ENCODE data around the gene LHX4.
"Not testable (repeated sequence)": the region's sequence is repeated elsewhere in the genome, so short reads cannot be mapped to it uniquely, and the experiment has no call there.

The LHX4 gene

GRCh38 chr1:180196436-180197003 lies 33.5 kb upstream of the LHX4 start:
- no peak for DNase-seq

DNA sequence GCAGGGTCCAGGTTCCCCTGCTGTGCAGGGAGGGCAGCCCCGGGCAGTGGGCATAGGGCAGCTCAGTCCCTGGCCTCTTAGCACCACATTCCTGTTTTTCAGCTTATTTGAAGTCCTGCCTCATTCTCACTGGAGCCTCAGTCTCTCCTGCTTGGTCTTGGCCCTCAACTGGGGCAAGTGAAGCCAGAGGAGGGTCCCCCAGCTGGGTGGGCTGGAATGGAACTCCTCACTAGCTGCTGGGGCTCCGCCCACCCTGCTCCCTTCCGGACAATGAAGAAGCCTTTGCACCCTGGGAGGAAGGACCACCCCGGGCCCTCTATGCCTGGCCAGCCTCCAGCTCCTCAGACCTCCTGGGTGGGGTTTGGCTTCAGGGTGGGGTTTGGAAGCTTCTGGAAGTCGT lies 32.8 kb upstream of the LHX4 start:
- no peak for DNase-seq

- DNase-seq = no peak
Observed at GRCh38 chr1:180198196-180198595, 31.9 kb upstream of the LHX4 start.

- no peak for DNase-seq
Observed at GRCh38 chr1:180198611-180199010, 31.5 kb upstream of the LHX4 start.

DNA sequence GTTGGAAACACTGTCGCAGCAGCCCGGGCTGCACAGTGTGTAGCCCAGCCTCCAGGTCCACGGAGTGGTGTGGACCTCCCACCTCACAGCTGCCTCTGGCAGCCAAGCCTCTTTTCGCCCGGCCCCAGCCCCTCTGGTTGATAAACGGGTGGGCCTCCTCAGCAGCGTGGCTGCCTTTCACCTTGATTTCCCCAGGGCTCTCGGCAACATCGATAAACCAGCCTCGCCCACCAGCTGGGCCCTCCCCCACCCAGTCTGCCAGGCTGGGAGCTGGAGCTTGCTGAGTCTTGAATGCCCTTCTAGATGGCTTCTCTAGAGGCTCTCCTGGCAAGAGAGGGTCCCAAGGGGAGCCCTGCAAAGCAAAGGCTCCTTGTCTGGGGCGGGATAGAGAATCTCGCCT lies 31.0 kb upstream of the LHX4 start:
- no peak for DNase-seq

DNA sequence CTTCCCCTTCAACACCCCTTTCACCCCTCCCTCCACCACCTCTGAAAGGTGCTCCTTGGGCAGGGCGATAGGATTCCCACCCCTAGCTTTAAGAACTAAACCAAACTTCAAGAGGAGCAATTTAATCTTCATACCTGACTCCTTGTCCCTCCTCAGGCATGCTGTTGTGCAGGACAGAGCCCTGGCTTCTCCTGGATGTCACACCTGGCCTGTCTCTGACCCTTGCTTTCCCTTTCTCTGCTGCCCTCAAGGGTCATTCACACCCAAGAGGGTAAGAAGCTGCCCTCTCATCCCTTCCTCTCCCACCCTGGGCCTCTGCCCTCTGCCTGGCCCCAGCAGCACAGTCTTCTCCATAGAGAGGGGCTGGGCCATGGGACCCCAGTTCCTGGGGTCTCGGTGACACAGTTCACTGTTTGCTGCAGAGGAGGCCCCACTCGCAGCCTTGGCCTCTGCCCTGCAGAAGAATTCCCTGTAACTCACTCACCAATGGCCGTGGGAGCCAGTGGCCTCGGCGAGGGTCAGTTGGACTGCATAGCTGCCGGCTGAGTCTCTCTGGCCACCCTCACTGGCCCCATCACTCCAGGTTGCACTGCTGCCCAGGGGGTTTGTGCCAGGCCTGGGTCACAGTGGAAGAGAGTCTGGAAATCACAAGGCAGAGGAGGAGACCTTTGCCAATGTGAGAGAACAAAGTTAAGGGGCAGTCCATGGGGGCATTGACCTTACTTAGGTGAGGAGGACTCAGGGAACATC lies 28.4 kb upstream of the LHX4 start:
- no peak for DNase-seq

- not testable (repeated sequence) for DNase-seq
Observed at GRCh38 chr1:180202588-180202987, 27.5 kb upstream of the LHX4 start.

DNA sequence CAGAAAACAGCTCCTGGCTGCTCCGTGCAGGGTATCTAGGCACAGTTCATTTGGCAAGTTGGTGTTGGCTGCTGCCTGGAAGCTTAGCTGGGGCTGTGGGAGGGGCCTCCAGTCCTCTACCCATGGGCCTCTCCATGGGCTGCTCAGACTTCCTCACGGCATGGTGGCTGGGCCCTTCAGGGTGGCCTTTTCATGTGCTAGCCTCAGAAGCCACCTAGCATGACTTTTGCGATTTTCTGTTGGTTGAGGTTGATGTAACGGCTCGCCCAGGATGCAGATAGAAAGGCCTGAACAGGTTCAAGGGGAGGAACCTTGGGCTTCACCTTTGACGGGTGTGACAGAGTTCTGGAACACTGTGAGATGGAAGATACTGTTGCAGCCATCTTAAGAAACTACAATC lies 25.8 kb upstream of the LHX4 start:
- DNase-seq = no peak

DNA sequence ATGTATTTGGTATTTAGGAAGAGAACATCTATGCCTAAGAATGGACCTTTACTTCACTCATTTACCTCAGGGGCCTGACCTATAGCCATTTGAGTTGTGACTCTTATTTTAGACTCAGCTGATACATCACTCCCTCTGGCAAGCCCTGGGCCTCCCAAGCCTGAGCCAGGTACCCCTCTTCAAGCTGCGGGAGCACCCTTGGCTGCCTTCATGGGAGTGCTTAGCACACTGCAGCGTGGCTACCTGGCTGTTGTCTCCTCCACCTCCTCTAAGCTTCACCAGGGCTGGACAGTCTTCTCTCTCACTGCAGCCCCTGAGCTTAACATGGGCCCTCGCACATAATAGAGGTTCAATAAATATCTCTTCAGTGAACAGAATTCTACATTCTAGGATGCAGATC lies 23.5 kb upstream of the LHX4 start:
- no peak for DNase-seq

- no peak for DNase-seq
Observed at GRCh38 chr1:180208264-180208663, 21.8 kb upstream of the LHX4 start.

- no peak for DNase-seq
Observed at GRCh38 chr1:180210008-180210620, 19.9 kb upstream of the LHX4 start.

- no peak for DNase-seq
Observed at GRCh38 chr1:180211156-180211859, 18.8 kb upstream of the LHX4 start.

DNA sequence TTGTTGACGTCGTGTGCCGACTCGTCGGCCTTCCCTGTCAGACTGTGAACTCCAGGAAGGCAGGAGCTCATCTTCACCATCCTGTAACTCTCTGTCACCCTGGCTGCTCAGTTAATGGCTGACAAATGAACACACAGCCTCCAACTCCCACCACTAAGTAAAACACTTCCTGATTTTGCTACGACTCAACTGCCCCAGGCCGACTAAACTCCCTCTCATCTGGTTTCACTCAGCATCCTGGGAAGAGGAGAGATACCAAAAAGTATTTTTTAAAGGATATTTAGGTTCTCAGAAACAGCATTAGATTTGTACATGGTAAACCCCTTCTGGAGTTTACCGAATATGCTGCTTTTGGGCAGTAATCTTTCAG lies 18.2 kb upstream of the LHX4 start:
- DNase-seq = no peak

DNA sequence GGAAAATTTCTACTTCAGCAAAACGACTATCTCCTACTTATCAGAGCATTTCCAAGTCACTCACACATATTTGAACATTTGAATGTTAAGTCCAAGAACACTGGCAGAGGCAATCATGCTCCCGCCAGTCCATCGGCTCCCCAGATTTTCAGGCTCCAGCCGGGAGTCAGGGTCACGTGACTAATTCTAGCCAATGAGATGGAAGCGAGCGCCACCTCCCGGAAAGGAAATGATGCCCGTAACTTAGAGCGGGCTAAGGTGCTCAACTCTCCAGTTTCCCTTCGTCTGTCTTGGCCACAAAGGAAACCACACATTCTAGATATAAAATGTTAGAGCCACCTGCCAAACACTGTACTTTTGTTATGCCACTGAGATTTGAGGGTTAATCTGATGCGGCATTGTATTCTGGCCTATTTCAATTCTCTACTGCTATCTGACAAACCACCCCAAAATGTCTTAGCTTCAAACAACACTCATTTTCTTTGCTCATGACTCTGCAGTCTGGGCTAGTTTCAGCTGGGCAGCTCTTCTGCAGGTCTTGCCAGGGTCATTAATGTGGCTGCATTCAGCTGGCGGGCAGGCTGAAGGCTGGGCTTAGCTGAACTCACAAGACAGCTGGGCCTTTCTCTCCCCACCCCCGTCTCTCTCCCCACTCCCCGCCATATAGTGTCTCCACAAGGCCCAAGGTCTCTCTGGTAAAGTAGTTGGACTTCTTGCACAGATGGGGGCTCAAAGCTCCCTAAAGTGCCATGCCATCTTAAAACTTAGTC lies 16.5 kb upstream of the LHX4 start:
- peak in 13 of 51 donors; percentile 1 to 50 (median 8) for DNase-seq

GRCh38 chr1:180215856-180216625 lies 14.0 kb upstream of the LHX4 start:
- DNase-seq = no peak

GRCh38 chr1:180217006-180217405 lies 13.1 kb upstream of the LHX4 start:
- DNase-seq = no peak

- DNase-seq = no peak
Observed at GRCh38 chr1:180218806-180219765, 11.0 kb upstream of the LHX4 start.

DNA sequence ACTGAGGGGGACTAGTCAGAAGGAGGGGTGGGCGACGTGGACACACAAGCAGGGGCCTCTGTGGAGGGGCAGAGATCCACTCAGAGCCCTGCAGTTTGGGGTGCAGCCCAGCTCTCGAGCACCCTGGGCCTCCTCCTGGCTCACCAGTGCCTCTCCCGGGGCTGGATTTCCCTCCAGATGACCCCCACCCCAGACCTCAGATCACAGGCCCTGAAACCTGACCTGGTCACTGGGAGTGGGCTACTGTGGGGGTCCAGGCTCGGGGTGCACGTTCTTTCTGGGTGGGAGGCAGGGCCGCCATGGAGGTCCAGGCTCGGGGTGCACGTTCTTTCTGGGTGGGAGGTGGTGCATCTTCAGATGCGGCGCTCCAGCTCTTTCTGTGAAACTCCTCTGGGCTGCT lies 10.3 kb upstream of the LHX4 start:
- no peak for DNase-seq

- no peak for DNase-seq
Observed at GRCh38 chr1:180221462-180221861, 8.6 kb upstream of the LHX4 start.

- DNase-seq = no peak
Observed at GRCh38 chr1:180224902-180225301, 5.2 kb upstream of the LHX4 start.

Data from hypothalamus (tissue), 51 donors.